Panc1 (cell line): Measurements from ENCODE around the gene NUAK2. TPM values are rescaled to one million over a fixed set of nuclear protein-coding genes. Genes with fewer than 3 reads are reported as not detected.

ENCODE experiments used
- ATAC-seq: fragments of 200-7000 bp; cut with Tn5 transposase; 2 replicates; pipeline ENCODE4 v1.9.1; 2020; ENCODE audit warnings: mild to moderate bottlenecking, moderate library complexity
- BruUV-seq: library from RNA; stranded (reverse); fragments of 400-500 nt; replicated peaks from 2 replicates; lab custom pipeline; 2021; lab: Mats Ljungman, UMichigan
- CTCF ChIA-PET: fragments of 300-600 bp; sonication (Branson Sonifier 250); formaldehyde crosslinking; loops from one replicate; lab custom pipeline; 2022; ENCODE audit warnings: antibody characterized with exemption; lab: Charles Lee
- POLR2A ChIA-PET: fragments of 300-600 bp; sonication (Branson Sonifier 250); formaldehyde crosslinking; loops from one replicate; lab custom pipeline; 2022; ENCODE audit warnings: antibody characterized with exemption; lab: Charles Lee
- DNase-seq: peaks from one replicate; pipeline ENCODE4 v3.0.0-alpha.2; 2010; ENCODE audit warnings: low read depth, low spot score
- H3K27ac ChIP-seq: 2 replicates; pipeline ENCODE4 v1.5.1; 2011; ENCODE audit warnings: mild to moderate bottlenecking, low read length, inconsistent platforms
- H3K27me3 ChIP-seq: fragments of 200-500 bp; sonication (Bioruptor generic); 2 replicates; pipeline ENCODE4 v1.6.0; 2014; ENCODE audit warnings: low read length, inconsistent platforms; ENCODE audit not compliant: control insufficient read depth, insufficient read depth
- H3K36me3 ChIP-seq: fragments of 200-500 bp; sonication (Bioruptor generic); 2 replicates; pipeline ENCODE4 v1.5.1; 2014; ENCODE audit warnings: inconsistent platforms, mild to moderate bottlenecking, low read length, moderate library complexity; ENCODE audit not compliant: control insufficient read depth, insufficient read depth
- H3K4me1 ChIP-seq: 2 replicates; pipeline ENCODE4 v1.5.1; 2011; ENCODE audit warnings: inconsistent platforms, mild to moderate bottlenecking, low read length, moderate library complexity; ENCODE audit not compliant: control insufficient read depth, insufficient read depth
- H3K4me3 ChIP-seq, 2 experiments: 2 replicates each; pipeline ENCODE4 v1.5.1; 2011 to 2012; ENCODE audit warnings: low read depth in 2 of 2, low read length in 2 of 2, mild to moderate bottlenecking in 2 of 2, inconsistent platforms in 1 of 2, moderate library complexity in 1 of 2
- H3K9me3 ChIP-seq: fragments of 200-500 bp; sonication (Bioruptor generic); 2 replicates; pipeline ENCODE4 v1.5.1; 2014; ENCODE audit warnings: low read depth, mild to moderate bottlenecking, inconsistent platforms, low read length, moderate library complexity; ENCODE audit not compliant: control insufficient read depth, insufficient read depth
- POLR2AphosphoS5 ChIP-seq: IDR thresholded peaks from 2 replicates; pipeline ENCODE4 v1.6.1; 2012; ENCODE audit warnings: mild to moderate bottlenecking, low read depth, low read length, moderate library complexity
- SIN3A ChIP-seq: IDR thresholded peaks from 2 replicates; pipeline ENCODE4 v1.6.1; 2012; ENCODE audit warnings: low read depth, mild to moderate bottlenecking, low read length, moderate library complexity, borderline replicate concordance; ENCODE audit not compliant: insufficient read depth
- TCF7L2 ChIP-seq: IDR thresholded peaks from 2 replicates; pipeline ENCODE4 v1.6.1; 2011; ENCODE audit warnings: mild to moderate bottlenecking, low read depth, low read length, inconsistent platforms
- in situ Hi-C: cut with HindIII; loops from 2 replicates; pipeline ENCODE4 v1.10.0; 2016; ENCODE audit warnings: low sequenced_read_pairs, low pct_unique_long_range_greater_than_20kb
- intact Hi-C: fragments of 100-400 bp; cut with micrococcal nuclease; formaldehyde crosslinking; loops from one replicate; pipeline ENCODE4 v1.10.0; 2022; ENCODE audit not compliant: unreplicated experiment
- total RNA-seq: library from RNA; stranded (reverse); gene quantifications from one replicate; pipeline ENCODE4 v1.2.1, GENCODE V29; 2021; ENCODE audit not compliant: unreplicated experiment
- TF ChIP-seq, protein P1 (sequence below): fragments of 450-650 bp; IDR thresholded peaks from 2 replicates; pipeline ENCODE4 v1.5.1; 2017; ENCODE audit warnings: mild to moderate bottlenecking
- TF ChIP-seq, protein P2 (sequence below), 2 experiments: IDR thresholded peaks; 2 replicates each; pipeline ENCODE4 v1.6.1; 2011 to 2012; ENCODE audit warnings: low read depth in 2 of 2, control low read depth in 1 of 2, low read length in 1 of 2, mild to moderate bottlenecking in 1 of 2, moderate library complexity in 1 of 2; ENCODE audit not compliant: insufficient read depth in 1 of 2

Gene NUAK2
- total RNA-seq, 1 experiment from 2014 or later: 17.4 TPM

DNA sequence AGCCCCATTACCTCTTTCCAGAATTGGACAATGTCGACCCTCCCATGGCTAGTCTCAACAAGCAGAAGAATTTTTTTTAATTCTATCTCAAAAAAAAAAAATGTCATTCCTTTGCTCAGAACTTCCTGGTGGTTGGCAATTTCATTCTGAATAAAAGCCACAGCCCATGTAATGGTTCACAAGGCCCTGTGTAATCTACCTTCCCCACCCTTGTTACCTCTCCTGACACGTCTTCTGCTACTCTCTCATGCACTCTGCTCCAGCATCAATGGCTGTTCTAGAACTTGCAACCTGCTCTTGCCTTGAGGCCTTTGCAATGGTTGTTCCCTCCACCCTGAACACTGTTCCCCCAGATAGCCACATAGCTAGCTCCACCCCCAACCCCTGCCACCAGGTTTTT lies 25.4 kb downstream of the NUAK2 start:
- DNase-seq: no peak
- no peak for ATAC-seq
- in situ Hi-C loops (no loop called here), intact Hi-C loops (no loop called here)
- TF ChIP-seq SIN3A (no peak), POLR2AphosphoS5 (no peak), TCF7L2 (no peak)
- TF ChIP-seq, protein P1, sequence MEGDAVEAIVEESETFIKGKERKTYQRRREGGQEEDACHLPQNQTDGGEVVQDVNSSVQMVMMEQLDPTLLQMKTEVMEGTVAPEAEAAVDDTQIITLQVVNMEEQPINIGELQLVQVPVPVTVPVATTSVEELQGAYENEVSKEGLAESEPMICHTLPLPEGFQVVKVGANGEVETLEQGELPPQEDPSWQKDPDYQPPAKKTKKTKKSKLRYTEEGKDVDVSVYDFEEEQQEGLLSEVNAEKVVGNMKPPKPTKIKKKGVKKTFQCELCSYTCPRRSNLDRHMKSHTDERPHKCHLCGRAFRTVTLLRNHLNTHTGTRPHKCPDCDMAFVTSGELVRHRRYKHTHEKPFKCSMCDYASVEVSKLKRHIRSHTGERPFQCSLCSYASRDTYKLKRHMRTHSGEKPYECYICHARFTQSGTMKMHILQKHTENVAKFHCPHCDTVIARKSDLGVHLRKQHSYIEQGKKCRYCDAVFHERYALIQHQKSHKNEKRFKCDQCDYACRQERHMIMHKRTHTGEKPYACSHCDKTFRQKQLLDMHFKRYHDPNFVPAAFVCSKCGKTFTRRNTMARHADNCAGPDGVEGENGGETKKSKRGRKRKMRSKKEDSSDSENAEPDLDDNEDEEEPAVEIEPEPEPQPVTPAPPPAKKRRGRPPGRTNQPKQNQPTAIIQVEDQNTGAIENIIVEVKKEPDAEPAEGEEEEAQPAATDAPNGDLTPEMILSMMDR: no peak
- TF ChIP-seq, protein P2, sequence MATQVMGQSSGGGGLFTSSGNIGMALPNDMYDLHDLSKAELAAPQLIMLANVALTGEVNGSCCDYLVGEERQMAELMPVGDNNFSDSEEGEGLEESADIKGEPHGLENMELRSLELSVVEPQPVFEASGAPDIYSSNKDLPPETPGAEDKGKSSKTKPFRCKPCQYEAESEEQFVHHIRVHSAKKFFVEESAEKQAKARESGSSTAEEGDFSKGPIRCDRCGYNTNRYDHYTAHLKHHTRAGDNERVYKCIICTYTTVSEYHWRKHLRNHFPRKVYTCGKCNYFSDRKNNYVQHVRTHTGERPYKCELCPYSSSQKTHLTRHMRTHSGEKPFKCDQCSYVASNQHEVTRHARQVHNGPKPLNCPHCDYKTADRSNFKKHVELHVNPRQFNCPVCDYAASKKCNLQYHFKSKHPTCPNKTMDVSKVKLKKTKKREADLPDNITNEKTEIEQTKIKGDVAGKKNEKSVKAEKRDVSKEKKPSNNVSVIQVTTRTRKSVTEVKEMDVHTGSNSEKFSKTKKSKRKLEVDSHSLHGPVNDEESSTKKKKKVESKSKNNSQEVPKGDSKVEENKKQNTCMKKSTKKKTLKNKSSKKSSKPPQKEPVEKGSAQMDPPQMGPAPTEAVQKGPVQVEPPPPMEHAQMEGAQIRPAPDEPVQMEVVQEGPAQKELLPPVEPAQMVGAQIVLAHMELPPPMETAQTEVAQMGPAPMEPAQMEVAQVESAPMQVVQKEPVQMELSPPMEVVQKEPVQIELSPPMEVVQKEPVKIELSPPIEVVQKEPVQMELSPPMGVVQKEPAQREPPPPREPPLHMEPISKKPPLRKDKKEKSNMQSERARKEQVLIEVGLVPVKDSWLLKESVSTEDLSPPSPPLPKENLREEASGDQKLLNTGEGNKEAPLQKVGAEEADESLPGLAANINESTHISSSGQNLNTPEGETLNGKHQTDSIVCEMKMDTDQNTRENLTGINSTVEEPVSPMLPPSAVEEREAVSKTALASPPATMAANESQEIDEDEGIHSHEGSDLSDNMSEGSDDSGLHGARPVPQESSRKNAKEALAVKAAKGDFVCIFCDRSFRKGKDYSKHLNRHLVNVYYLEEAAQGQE (IDR thresholded peaks at IDR 0.05; ENCODE audit: insufficient read depth in 1 of 2, low read depth in 2 of 2, low read length in 1 of 2): no peak
- Histone ChIP-seq H3K27me3 (no peaks in the 10 kb centered on the region), H3K36me3 (no peaks in the 10 kb centered on the region), H3K9me3 (no peaks in the 10 kb centered on the region), H3K4me3 (no peak overlapping the region), H3K27ac (peak overlapping the region; percentile 86), H3K4me1 (peaks cover 57% of the 10 kb centered on the region)
- BruUV-seq: no TSS peak
- ChIA-PET CTCF (interaction anchor here (0.7 kb wide), 1 partner anchor 19 kb away, joined by 3 read pairs; no protein-coding TSS in a partner anchor), POLR2A (interaction anchor here (0.7 kb wide), 1 partner anchor 414 kb away, joined by 5 read pairs; no protein-coding TSS in a partner anchor)

DNA sequence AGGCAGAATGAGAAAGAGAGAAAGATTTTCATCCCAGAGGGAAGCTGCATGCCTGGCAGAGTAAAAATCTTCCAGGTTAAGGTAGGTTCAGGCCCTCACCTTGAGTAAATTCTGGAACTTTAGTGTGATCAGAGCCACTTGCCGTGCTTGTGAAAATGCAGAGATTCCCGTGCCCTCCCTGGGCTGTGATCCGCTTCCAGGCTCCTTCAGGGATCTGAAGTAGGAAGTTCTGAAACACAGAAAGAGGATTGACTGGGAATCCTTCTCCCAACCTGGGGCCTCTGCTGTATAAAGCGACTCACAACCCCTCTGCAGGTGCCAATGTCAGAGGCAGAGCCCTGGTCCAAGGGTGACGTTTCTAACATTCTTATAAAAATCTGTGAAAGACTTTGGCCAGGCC lies 26.6 kb downstream of the NUAK2 start:
- POLR2A ChIA-PET: interaction anchor here (0.7 kb wide), 1 partner anchor 483 kb away, joined by 3 read pairs; no protein-coding TSS in a partner anchor
- H3K27ac ChIP-seq: peak overlapping the region; percentile 86
- H3K9me3 ChIP-seq: no peaks in the 10 kb centered on the region
- CTCF ChIA-PET: interaction anchor here (0.8 kb wide), 1 partner anchor 21 kb away, joined by 5 read pairs; no protein-coding TSS in a partner anchor
- TF ChIP-seq SIN3A: no peak
- no peak for TF ChIP-seq TCF7L2
- no peak for TF ChIP-seq POLR2AphosphoS5
- TF ChIP-seq, protein P1: no peak
- TF ChIP-seq, protein P2 (IDR thresholded peaks at IDR 0.05; ENCODE audit: insufficient read depth in 1 of 2, low read depth in 2 of 2, low read length in 1 of 2): no peak
- H3K4me1 ChIP-seq: peaks cover 46% of the 10 kb centered on the region
- H3K4me3 ChIP-seq: no peak overlapping the region; a peak in 1 of 4 replicates
- in situ Hi-C loops (no loop called here), intact Hi-C loops (no loop called here)
- H3K36me3 ChIP-seq: no peaks in the 10 kb centered on the region
- ATAC-seq: no peak
- DNase-seq: no peak
- no peaks in the 10 kb centered on the region for H3K27me3 ChIP-seq
- BruUV-seq: no TSS peak
